Activated CD4-positive, alpha-beta T cell treated with anti-CD3 and anti-CD28 coated beads, Interleukin-2, amount 50 U/mL, for 4 hours (primary cell): ENCODE measurements around the gene ZNF428.

ENCODE experiments used
- DNase-seq, 2 experiments: peaks; one replicate each; pipeline ENCODE4 v3.0.0-alpha.2; 2020

ZNF428 gene

GRCh38 chr19:43561139-43561970 is 58.1 kb downstream of the ZNF428 start:
- DNase-seq, result no peak

- peak in 1 of 2 experiments; percentile 7 for DNase-seq
These were observed 58.7 kb downstream of the ZNF428 start for GRCh38 chr19:43560687-43561086.
